Measurements from ENCODE around the gene NUB1.

DNA sequence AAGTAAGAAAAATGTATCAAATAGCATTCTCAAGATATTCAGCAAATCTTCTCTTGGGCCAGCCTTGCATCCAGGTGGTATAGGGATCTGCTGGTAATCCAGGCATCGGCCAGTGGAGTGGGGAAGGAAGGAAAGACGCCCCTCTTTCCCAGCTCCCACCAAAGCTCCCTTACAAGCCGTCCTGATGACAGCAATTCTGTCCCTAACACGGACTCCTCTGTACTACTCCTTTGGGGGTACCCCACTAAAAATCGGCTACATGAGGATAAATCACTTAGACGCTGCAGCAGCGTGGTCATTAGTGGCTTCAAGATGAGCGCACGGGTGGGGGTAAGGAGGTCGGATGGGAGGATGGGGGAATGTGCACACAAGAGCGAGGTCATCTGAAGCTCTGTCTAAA is 24.7 kb upstream of the NUB1 start:
- no peak for TF ChIP-seq POLR2A (IDR thresholded peaks at IDR 0.05; ENCODE audit: low read depth)
- TF ChIP-seq, protein P1, sequence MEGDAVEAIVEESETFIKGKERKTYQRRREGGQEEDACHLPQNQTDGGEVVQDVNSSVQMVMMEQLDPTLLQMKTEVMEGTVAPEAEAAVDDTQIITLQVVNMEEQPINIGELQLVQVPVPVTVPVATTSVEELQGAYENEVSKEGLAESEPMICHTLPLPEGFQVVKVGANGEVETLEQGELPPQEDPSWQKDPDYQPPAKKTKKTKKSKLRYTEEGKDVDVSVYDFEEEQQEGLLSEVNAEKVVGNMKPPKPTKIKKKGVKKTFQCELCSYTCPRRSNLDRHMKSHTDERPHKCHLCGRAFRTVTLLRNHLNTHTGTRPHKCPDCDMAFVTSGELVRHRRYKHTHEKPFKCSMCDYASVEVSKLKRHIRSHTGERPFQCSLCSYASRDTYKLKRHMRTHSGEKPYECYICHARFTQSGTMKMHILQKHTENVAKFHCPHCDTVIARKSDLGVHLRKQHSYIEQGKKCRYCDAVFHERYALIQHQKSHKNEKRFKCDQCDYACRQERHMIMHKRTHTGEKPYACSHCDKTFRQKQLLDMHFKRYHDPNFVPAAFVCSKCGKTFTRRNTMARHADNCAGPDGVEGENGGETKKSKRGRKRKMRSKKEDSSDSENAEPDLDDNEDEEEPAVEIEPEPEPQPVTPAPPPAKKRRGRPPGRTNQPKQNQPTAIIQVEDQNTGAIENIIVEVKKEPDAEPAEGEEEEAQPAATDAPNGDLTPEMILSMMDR (IDR thresholded peaks at IDR 0.05): no peak
